GM19023 (cell line): ENCODE data around the gene PPP2R1B.
A peak's percentile ranks its signal among the peaks of the same experiment; 100 is the strongest.
"Not testable (repeated sequence)": the region's sequence is repeated elsewhere in the genome, so short reads cannot be mapped to it uniquely, and the experiment has no call there.

Source experiments
- ATAC-seq: cut with Tn5 transposase; IDR thresholded peaks from one replicate; pipeline ENCODE4 v1.9.1; 2021; ENCODE audit warnings: mild to moderate bottlenecking, moderate library complexity; ENCODE audit not compliant: unreplicated experiment

PPP2R1B gene

DNA sequence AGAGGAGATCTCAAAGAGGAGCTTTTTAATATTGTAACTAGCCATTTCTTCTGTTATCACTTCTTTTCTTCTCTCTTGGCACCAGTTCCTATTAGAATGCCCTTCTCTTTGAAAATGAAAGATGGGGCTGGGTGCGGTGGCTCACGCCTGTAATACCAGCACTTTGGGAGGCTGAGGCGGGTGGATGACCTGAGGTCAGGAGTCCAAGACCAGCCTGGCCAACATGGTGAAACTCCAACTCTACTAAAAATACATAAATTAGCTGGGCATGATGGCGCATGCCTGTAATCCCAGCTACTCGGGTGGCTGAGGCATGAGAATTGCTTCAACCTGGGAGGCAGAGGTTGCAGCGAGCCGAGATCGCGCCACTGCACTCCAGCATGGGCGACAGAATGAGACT lies 18.1 kb upstream of the PPP2R1B start:
- not testable (repeated sequence) for ATAC-seq

DNA sequence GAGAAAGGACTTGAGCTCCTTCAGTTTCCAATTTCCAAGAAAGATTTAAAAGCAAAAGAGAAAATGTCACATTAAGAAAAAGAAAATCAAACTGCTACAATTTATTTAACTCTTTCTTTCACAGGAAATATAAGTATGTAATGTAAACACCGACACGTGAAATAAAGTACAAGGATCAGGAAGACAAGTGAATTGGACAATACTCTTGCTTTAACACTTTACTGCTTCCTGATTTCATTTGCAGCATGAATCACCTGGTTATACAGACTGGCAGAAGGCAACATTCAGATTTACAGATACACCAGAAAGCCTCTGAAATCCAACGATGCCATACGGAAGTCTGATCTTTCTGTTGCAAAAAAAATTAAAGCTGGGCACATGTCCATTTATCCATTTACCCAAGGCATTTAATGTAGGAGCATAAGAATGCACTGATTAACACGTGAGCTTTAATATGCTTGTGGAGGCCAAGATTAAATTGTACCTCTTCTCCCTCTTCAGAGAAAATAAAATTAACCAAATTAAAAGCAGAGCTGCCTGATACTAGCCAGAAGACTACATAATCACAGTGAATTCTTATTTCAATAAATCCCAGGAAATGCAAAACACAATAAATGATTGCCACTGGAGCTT lies 16.0 kb upstream of the PPP2R1B start:
- no peak for ATAC-seq

DNA sequence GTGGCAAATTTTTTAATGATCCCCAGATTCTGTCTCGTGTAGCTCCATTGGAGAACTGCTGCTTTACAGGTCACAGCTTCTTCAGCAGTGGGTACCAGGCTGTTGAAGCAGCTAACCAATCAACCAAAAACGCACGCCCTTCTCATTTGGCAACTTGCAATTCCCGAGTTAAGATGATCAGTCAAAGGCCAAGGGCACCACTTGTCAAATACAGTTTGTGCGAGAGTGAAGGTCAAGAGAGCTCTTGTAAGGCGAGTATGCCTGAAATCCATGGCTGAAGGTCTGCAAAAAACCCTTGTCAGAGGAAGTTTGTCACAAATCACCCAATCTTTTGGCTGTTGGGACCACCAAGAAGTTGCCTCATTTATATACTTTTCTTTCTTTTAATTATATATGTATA lies 12.9 kb upstream of the PPP2R1B start:
- ATAC-seq, result no peak

- no peak for ATAC-seq
Measured at GRCh38 chr11:111778047-111778558, 11.9 kb upstream of the PPP2R1B start.

GRCh38 chr11:111777094-111778046 lies 11.2 kb upstream of the PPP2R1B start:
- ATAC-seq, result peak; percentile 67

- peak; percentile 87 for ATAC-seq
Measured at GRCh38 chr11:111776398-111777093, 10.4 kb upstream of the PPP2R1B start.

GRCh38 chr11:111774955-111775710 lies 8.9 kb upstream of the PPP2R1B start:
- ATAC-seq, result no peak

DNA sequence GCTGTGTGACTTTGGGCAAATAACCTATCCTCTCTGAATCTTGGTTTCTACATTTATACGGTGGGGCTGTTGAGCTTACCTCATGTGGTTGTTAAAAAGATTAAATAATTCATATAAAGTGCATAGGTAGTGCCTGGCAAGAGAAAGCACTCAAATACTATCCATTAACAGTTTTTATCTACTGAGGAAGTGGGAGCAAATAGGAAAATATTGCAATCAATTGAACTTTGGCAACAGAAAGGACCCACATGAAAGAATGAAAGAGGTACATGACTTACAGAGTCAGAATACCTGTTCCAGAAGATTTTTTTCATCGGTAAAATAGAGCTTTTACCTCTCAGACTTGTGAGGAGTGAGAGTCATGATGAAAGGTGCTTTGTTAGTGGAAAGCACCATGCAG lies 6.3 kb upstream of the PPP2R1B start:
- ATAC-seq, result no peak

DNA sequence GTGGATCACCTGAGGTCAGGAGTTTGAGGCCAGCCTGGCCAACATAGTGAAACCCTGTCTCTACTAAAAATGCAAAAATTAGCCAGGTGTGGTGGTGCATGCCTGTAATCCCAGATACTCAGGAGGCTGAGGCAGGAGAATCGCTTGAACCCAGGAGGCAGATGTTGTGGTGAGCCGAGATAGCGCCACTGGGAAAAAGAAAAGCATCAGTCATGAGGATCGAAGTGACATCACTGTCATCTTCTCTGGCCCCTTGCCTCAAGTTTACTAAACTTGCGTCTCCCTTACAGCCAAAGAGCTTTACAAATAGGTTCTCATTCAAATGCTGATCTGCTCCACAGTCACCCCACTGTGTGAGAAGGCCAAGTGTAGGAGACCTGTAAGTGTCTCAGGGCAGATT lies 5.0 kb upstream of the PPP2R1B start:
- ATAC-seq, result not testable (repeated sequence)

- ATAC-seq, result no peak
Measured at GRCh38 chr11:111770581-111771134, 4.5 kb upstream of the PPP2R1B start.

DNA sequence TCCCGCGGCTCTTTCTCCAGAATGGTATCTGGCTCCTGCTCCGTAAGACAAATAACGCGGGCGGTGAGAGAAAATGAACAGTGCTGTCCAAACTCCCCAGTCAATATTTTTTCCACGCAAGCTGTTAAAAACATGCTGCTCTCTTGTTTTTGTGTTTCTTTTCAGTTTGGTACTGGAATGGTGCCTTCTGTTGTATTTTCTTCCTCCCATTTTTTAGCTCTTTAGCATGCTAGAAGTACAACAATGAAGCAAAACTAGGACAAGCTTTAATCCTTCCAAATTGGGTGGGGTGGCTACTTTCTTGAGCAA lies 599 bp upstream of the PPP2R1B start:
- ATAC-seq, result no peak

DNA sequence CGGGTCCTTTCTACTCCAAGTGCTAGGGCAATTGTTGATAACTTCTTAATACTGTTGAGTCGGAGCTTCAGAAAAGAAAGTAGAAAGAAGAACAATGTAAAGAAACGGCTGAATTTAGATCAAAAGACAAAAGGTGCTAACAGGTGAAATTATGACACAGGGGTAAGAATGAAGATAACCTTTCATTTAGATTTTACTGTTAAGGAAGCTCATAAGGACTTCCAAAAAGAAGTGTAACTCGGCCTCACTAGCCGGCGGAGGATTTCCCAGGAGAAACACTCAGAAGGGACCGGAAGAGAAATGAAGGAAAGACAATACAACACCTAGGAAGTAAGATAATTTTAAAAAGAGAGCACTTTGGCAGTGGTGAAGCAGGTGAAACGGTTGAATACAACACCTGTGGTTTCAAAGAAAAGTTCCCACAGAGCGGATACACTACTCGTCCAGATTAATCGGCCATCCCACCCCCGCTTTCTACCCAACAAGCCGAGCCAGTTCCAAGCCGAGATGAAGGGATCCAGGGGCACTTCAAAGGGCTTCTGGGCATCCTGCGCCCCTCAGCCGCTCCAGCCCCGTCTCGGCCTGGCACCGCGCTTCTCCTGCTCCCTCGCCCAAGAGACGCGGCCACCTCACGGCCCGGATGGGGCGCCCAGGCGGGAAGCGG lies 737 bp downstream of the PPP2R1B start:
- ATAC-seq, result peak; percentile 4

DNA sequence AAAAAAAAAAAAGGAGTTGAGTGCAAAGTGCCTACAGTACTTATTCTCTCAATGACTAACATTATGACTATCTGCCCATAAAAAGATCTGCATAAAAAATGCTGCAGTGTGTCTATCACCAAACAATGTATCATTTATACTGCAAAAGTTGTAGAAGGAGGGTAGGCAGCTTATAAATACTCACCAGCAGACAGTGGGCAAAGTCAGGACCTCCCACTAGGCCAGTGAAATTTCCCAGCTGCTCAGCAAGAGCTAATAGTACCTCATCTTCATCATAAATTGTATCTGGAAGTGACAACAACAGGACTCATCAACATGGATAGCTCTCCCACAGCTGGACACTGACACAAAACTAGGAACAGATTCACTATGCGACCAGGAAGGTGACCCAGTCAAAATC lies 1.6 kb downstream of the PPP2R1B start:
- no peak for ATAC-seq

GRCh38 chr11:111762981-111763643 lies 3.1 kb downstream of the PPP2R1B start:
- ATAC-seq, result no peak

DNA sequence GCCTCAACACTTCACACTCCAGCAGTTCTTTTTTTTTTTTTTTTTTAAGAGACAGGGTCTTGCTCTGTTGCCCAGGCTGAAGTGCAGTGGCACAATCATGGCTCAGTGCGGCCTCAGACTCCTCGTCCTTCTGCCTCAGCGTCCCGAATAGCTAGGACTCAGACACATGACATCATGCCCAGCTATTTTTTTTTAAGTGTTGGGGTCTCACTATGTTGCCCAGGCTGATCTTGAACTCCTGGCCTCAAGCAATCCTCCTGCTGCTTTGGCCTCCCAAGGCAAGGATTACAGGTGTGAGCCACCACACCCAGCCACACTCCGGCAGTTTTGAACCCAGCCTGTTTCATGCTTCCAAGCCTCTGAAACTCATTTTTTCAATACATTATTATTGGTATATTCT lies 3.7 kb downstream of the PPP2R1B start:
- ATAC-seq, result no peak

GRCh38 chr11:111761036-111761435 lies 5.2 kb downstream of the PPP2R1B start:
- no peak for ATAC-seq

DNA sequence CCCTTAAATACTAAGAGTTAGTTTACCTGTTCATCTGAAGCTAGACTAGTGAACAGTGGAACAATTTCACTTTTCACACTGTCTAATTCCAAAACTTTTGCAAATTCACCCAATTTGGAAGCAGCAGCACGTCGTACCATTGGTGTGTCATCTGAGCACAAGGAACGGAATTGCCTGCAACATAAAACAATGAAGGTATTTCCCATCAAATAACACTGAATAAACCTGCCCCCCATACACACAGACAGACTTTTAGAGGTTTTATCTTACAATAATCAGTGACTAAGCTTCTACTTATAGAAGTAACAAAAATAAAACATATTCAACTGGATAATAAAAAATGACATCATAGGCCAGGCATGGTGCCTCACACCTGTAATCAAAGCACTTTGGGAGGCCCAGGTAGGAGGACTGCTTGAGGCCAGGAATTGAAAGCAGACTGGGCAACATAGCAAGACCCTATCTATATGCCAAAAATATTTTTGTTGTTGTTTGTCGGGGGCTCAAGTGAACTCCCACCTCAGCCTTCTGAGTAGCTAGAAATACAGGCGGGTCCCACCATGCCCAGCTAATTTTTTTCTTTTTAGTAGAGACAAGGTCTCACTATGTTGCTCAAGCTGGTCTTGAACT lies 6.3 kb downstream of the PPP2R1B start:
- ATAC-seq, result no peak

DNA sequence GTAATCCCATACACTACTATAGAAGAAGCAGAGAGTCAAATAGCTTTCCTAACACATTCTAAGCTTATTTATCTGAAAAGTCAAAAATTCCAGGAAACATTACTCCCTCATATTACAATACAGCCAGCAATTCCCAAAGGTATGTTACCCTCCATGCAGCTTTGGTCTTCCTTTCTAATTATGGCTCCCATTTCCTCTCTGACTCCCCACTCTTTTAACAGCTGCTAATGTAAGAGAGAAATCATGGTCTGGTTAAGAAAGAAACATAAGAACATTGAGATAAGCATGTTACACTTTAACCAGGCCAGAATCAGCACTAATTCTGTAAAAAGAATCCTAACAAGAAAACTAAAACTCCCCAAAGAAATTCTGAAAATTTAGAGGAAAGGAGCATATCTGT lies 6.8 kb downstream of the PPP2R1B start:
- ATAC-seq, result no peak

DNA sequence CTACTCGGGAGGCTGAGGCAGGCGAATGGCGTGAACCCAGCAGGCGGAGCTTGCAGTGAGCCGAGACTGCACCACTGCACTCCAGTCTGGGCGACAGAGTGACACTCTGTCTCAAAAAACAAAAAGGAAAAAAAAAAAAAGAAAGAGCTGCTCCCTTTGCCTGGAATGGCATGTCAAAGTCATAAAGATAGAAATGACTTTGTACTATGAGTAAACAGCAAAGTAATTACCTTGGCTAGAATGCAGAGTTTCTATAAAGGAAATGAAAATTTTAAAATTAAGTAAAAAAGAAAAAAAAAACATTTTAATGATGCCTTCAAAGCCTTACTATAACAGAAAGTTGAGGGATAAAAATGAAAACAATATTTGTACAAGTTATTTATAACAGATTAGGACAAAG lies 10.1 kb downstream of the PPP2R1B start:
- no peak for ATAC-seq
